HG02610 (cell line): ENCODE data around the gene LCA5L.

ENCODE experiments used
- ATAC-seq: cut with Tn5 transposase; IDR thresholded peaks from one replicate; pipeline ENCODE4 v1.9.1; 2021; ENCODE audit warnings: mild to moderate bottlenecking, moderate library complexity; ENCODE audit not compliant: unreplicated experiment

LCA5L gene

DNA sequence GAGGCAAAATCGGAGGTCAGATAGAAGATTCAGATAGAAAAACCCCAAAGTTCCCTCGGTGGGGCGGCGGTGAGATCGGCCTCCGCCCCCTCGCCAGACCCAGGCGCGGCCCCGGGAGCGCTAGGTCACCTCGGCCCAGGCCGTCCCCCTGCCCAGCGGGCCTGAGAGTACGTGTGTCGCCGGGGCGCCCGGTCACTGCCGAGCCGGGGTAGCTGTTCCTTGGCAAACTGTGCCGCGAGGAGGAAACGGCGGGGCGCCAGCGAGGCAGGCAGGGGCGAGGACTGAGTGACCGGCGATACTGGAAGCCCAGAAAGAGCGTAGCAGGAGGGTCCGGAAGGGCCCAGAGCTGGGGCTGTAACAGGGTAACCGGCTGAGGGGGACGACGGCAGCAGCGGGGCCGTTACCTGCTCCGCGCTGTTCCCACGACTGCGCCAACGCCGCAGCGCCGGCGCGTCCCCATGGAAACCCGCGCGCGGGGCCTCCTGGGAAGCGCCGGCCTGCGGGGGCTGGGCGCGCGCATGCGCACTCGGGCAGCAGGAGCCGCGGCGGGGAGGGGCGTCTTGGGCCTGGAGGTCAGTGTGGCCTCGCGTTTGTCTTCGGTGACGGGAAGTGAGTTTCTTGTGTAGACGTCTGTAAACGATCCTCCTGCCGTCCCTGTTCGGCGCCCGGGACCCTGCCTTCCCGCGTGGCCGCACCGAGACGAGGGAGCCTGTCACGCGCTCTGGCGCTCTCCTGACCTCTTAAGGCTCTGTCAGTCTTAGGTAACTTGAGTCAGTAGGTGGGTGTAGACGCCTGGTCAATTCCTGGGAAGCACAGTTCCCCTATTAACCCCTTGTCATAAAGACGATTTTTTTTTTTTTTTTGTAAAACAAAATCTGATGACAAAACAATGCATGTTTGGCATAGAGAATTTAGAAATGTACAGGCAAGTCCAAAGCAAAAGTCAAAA is at the start of gene LCA5L:
LCA5L (minus strand) TSS at position 458 of the 949 bp plus-strand sequence. CDS start 17,285 bp downstream, outside the sequence.
- ATAC-seq, result peak; percentile 86

GRCh38 chr21:39489380-39489924 is 43.9 kb upstream of the LCA5L start:
- ATAC-seq, result no peak

DNA sequence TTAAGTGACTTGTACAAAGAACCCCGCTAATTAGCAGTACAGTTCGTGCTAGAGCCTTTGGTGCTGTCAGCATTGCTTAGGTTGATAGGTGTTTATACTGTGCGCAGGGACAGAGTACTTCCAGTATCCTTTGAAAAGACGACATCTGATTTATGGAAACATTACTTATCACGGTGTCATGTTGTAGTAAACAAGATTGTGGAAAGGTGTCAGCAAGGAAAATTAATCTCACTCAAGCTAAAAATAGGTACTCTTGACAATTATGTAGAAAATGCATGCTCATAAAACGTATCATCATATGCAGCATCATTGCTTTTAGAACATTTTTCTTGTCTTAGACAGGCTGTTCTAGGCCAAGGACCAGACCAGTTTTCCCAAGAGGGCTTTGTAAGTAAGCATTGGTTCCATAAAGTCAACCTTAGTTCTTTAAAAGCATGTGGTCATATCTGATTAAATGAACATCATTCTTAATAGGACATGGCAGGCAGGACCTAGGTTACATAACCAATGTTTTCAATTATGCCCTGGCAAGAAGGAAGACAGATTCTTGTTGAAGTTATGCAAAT is 39.2 kb upstream of the LCA5L start:
- no peak for ATAC-seq

- ATAC-seq, result no peak
Observed at GRCh38 chr21:39483917-39484316, 38.3 kb upstream of the LCA5L start.

GRCh38 chr21:39481886-39482285 is 36.3 kb upstream of the LCA5L start:
- no peak for ATAC-seq

- no peak for ATAC-seq
Observed at GRCh38 chr21:39480271-39480670, 34.7 kb upstream of the LCA5L start.

DNA sequence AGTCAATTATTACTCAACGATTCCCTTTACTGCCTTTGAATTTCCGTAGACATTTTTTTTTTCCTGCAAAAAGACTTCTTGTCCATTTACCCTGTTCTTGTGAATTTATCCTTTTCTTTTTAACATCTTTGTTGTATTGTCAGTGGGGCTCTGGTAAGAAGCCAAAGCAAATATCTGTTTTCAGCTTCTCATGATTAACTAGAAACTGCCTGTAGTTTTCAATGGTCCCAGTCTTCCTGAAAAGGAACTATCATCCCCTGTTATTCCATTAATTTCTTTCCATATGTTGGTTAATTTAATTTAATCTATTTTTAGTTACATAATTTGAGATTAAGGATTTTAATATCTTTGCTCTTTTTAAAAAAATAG is 34.2 kb upstream of the LCA5L start:
- ATAC-seq, result no peak

- ATAC-seq, result no peak
Observed at GRCh38 chr21:39479164-39479813, 33.7 kb upstream of the LCA5L start.

DNA sequence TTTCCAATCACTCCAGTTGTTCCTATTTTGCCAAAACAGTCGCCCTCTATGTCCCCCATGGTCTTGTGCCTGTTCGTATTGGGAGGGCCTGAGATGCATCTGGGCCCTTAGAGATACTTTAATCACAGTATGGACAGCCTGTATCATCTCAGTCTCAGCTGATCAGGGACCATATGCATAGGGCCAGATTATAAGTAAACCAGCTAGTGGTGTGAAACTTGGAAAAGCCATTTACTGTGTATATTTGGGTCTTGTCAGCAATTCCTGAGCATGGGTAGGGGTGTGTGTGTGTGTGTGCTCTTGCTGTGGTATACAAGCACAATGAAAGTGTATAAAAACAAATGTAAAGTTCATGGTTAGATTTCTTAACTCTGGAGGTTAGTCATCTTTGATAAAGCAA is 29.0 kb upstream of the LCA5L start:
- ATAC-seq, result no peak

DNA sequence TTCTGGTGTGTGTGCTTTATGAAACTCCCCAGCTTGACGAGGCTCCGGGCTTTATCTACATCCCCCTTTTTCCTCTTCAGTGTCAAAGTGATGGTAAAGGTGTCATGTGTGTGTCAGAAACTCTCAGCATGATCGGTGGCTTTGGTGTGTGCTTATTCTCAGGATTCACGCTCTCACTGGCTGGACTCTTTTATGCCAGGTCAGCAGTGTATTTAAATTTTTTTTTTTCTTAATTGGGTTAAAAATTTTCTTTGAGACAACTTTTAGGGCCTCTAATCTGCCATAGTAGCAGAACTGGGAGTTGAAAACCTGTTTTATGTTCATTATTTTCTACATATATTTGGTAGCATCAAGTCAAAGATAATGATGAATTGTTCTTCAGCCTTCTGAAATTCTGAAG is 27.2 kb upstream of the LCA5L start:
- no peak for ATAC-seq

GRCh38 chr21:39471598-39471997 is 26.0 kb upstream of the LCA5L start:
- no peak for ATAC-seq

- ATAC-seq, result no peak
Observed at GRCh38 chr21:39468559-39468958, 23.0 kb upstream of the LCA5L start.

DNA sequence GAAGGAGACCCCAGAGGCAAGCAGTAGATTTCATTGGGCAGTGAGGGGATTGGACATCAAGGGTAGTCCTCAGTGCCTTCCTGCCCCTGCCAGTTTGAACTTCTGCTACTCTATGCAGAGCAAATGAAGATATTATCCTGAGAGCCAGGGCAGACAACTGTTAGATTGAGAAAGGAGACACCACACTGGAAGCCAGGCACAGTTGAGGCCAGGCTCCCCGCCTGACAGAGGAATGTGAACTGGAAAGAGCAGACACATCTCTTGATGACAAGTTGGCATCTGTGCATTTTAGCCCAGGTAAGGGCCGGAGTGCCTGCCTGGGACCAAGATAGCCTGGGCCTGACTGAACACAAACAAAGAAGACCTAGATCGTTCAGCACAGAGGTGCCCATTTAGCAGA is 22.2 kb upstream of the LCA5L start:
- ATAC-seq, result no peak

- ATAC-seq, result no peak
Observed at GRCh38 chr21:39466584-39466983, 21.0 kb upstream of the LCA5L start.

- no peak for ATAC-seq
Observed at GRCh38 chr21:39463308-39463707, 17.7 kb upstream of the LCA5L start.

GRCh38 chr21:39461419-39461818 is 15.8 kb upstream of the LCA5L start:
- ATAC-seq, result no peak

GRCh38 chr21:39456665-39457064 is 11.1 kb upstream of the LCA5L start:
- no peak for ATAC-seq

GRCh38 chr21:39454949-39455668 is 9.5 kb upstream of the LCA5L start:
- no peak for ATAC-seq

- no peak for ATAC-seq
Observed at GRCh38 chr21:39453571-39454179, 8.1 kb upstream of the LCA5L start.

- ATAC-seq, result no peak
Observed at GRCh38 chr21:39452970-39453342, 7.4 kb upstream of the LCA5L start.
